Osteoblast (primary cell): ENCODE data around the gene TRRAP. TPM values are rescaled to one million over a fixed set of nuclear protein-coding genes. Genes with fewer than 3 reads are reported as not detected.

ENCODE experiments used
- DNase-seq: peaks from one replicate; pipeline ENCODE4 v3.0.0; 2011; ENCODE audit warnings: low spot score, mixed read lengths; ENCODE audit not compliant: insufficient read length; ENCODE audit errors: missing footprints
- H2AFZ ChIP-seq: 2 replicates; pipeline ENCODE4 v1.6.0; 2011; ENCODE audit warnings: mild to moderate bottlenecking, low read length
- H3K27ac ChIP-seq: 2 replicates; pipeline ENCODE4 v1.5.1; 2011; ENCODE audit warnings: mild to moderate bottlenecking, low read depth, low read length, moderate library complexity
- H3K27me3 ChIP-seq: 2 replicates; pipeline ENCODE4 v1.6.0; 2012; ENCODE audit warnings: mild to moderate bottlenecking, control low read depth, inconsistent platforms, low read length, moderate library complexity; ENCODE audit not compliant: insufficient read depth
- H3K36me3 ChIP-seq: 2 replicates; pipeline ENCODE4 v1.5.1; 2011; ENCODE audit warnings: mild to moderate bottlenecking, low read length, control low read depth, moderate library complexity; ENCODE audit not compliant: insufficient read depth
- H3K4me1 ChIP-seq: 2 replicates; pipeline ENCODE4 v1.5.1; 2011; ENCODE audit warnings: mild to moderate bottlenecking, low read length, control low read depth, moderate library complexity; ENCODE audit not compliant: insufficient read depth
- H3K4me2 ChIP-seq: 2 replicates; pipeline ENCODE4 v1.6.0; 2011; ENCODE audit warnings: mild to moderate bottlenecking, low read length; ENCODE audit not compliant: insufficient read depth
- H3K4me3 ChIP-seq: fragments of 200-600 bp; sonication (generic); 3 replicates; pipeline ENCODE4 v1.5.1; 2012; ENCODE audit warnings: mild to moderate bottlenecking, low read length, inconsistent platforms; ENCODE audit not compliant: insufficient read depth
- H3K79me2 ChIP-seq: 2 replicates; pipeline ENCODE4 v1.6.0; 2012; ENCODE audit warnings: mild to moderate bottlenecking, low read length, control low read depth, inconsistent platforms; ENCODE audit not compliant: insufficient read depth
- H3K9me3 ChIP-seq: 2 replicates; pipeline ENCODE4 v1.5.1; 2011; ENCODE audit warnings: low read depth, low read length, control low read depth
- H4K20me1 ChIP-seq: 2 replicates; pipeline ENCODE4 v1.6.0; 2012; ENCODE audit warnings: mild to moderate bottlenecking, low read length, control low read depth; ENCODE audit not compliant: insufficient read depth
- CTCF ChIP-seq: IDR thresholded peaks from 2 replicates; pipeline ENCODE4 v1.5.1; 2011; ENCODE audit warnings: mild to moderate bottlenecking, low read depth, low read length, moderate library complexity; ENCODE audit errors: extremely low read depth
- total RNA-seq: library from RNA; depleted of rRNA; stranded (reverse); fragments of >200 nt; gene quantifications from 2 replicates; pipeline ENCODE4 v1.2.3, GENCODE V29; 2012

The TRRAP gene
- total RNA-seq, 1 donor = 17.7 TPM

GRCh38 chr7:98990356-98990755 lies 112.0 kb downstream of the TRRAP start:
- Histone ChIP-seq H3K36me3 (peaks cover 79% of the 10 kb centered on the region), H3K27me3 (no peaks in the 10 kb centered on the region), H3K27ac (no peak overlapping the region)

GRCh38 chr7:98991141-98991540 lies 112.8 kb downstream of the TRRAP start:
- TF ChIP-seq CTCF = no peak
- Histone ChIP-seq H3K9me3 (no peaks in the 10 kb centered on the region), H4K20me1 (no peaks in the 10 kb centered on the region), H3K4me2 (no peak overlapping the region), H3K27ac (no peak overlapping the region), H2AFZ (no peak overlapping the region), H3K79me2 (no peaks in the 10 kb centered on the region), H3K4me1 (no peaks in the 10 kb centered on the region), H3K27me3 (no peaks in the 10 kb centered on the region), H3K4me3 (no peak overlapping the region), H3K36me3 (peaks cover 79% of the 10 kb centered on the region)
- DNase-seq = peak; percentile 30

More at GRCh38 chr7:98990356-98990755, 112.0 kb downstream of the TRRAP start:
- no peak overlapping the region for H2AFZ ChIP-seq
- no peak overlapping the region for H3K4me3 ChIP-seq
- H3K4me2 ChIP-seq = no peak overlapping the region
- no peaks in the 10 kb centered on the region for H3K4me1 ChIP-seq
- H4K20me1 ChIP-seq = no peaks in the 10 kb centered on the region
- TF ChIP-seq CTCF = no peak
- DNase-seq = no peak
- H3K79me2 ChIP-seq = no peaks in the 10 kb centered on the region
- no peaks in the 10 kb centered on the region for H3K9me3 ChIP-seq

DNA sequence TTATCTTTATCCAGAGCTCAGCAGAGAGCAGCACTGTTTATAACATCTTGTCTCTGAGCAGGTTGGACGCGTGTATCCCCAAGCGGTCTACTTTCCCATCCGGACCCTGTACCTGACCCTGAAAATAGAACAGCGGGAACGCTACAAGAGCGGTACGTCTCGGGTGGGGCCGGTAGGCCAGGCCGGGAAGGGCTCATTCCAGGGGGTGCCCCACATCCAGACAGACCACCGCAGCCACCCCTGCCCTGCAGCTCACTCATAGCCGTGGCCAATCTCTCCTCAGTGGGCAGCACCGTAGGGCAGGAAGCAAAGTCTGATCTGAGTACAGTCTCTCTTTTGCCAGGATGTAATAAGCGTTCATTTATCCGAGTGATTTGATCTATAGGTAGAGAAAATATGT lies 113.7 kb downstream of the TRRAP start:
- Histone ChIP-seq H2AFZ (no peak overlapping the region), H3K4me1 (no peaks in the 10 kb centered on the region), H3K4me3 (no peak overlapping the region), H3K27ac (no peak overlapping the region), H3K27me3 (no peaks in the 10 kb centered on the region), H3K36me3 (peaks cover 77% of the 10 kb centered on the region), H3K4me2 (no peak overlapping the region), H3K9me3 (no peaks in the 10 kb centered on the region), H3K79me2 (no peaks in the 10 kb centered on the region), H4K20me1 (no peaks in the 10 kb centered on the region)
- TF ChIP-seq CTCF = no peak
- DNase-seq = peak; percentile 51

GRCh38 chr7:98993024-98993897 lies 114.9 kb downstream of the TRRAP start:
- peak; percentile 12 for TF ChIP-seq CTCF
- H4K20me1 ChIP-seq = no peaks in the 10 kb centered on the region
- peaks cover 78% of the 10 kb centered on the region for H3K36me3 ChIP-seq
- peak; percentile 77 for DNase-seq
- H3K4me3 ChIP-seq = no peak overlapping the region
- H3K4me1 ChIP-seq = no peaks in the 10 kb centered on the region
- no peaks in the 10 kb centered on the region for H3K27me3 ChIP-seq
- no peaks in the 10 kb centered on the region for H3K9me3 ChIP-seq
- no peak overlapping the region for H3K4me2 ChIP-seq
- H3K79me2 ChIP-seq = no peaks in the 10 kb centered on the region
- no peak overlapping the region for H2AFZ ChIP-seq
- no peak overlapping the region for H3K27ac ChIP-seq
